C1 segment of cervical spinal cord (tissue), 14 donors: Measurements from ENCODE around the gene IFT122.
A peak's percentile ranks its signal among the peaks of the same experiment; 100 is the strongest.

Experiments used
- DNase-seq, 14 donors: peaks; one replicate each; lab custom pipeline; 2025; lab: John Stamatoyannopoulos, UW

Gene IFT122

DNA sequence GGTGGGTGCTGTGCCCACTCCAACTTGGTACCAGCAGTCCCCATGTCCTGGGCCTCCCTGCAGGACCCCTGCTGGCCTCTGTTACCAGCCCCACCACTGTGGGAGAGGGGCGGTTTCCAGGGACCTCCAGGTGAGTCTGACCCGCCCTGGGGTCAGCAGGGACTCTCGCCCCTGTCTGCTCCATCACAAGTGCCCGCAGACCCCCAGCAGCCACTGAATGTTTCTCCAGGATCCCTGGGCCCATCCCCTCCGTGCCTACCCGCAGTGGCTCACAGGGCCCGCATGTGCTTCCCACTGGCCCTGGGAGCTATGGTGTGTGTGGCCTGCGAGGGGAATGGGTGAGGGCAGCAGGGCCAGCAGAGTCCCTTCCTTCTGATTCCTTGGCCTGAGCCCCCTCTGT, 78.6 kb downstream of the IFT122 start:
- no peak for DNase-seq

DNA sequence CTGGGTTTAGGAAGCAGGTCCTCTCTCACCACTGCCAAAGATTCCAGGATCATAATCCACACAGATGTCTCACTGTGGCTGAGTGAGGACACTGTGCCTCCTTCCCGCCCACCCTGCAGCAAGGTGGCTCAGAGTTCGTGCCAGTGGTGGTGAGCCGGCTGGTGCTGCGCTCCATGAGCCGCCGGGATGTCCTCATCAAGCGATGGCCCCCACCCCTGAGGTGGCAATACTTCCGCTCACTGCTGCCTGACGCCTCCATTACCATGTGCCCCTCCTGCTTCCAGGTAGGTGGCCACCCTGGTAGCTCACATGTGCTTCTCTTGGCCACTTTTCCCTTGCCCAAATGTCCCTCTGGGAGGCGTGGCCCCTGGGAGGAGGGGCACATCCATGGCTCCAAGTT, 79.4 kb downstream of the IFT122 start:
- DNase-seq = no peak

DNA sequence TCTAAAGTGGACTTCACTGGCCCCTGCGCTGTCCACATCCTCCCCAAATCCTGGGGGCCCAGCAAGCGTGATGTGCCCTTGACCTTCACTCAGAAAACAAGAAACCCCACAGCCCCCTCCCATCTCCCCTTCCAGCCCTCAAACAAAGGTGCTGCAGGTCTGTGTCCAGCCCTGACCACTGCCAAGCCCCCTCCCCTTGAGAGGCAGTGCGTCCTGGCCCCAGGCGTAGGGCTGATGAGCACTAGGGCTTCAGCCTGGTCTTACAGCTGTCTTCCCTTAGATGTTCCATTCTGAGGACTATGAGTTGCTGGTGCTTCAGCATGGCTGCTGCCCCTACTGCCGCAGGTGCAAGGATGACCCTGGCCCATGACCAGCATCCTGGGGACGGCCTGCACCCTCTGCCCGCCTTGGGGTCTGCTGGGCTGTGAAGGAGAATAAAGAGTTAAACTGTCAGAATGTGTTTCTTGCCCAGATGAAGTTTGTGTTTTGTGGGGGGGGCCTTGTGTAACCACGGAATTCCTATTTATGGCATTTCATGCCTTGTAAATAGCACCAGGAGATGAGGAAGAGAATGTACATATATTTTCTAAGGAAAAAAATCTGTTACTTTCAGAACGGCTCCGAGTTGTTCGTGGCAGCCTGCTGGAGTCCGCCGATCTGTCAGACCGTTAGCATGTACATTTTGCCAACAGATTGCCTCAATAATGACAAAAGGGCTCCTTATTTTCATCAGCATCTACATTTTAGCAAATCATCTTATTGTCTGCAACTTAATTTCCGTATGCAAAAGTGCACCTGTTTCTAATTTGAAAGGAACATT, 80.1 kb downstream of the IFT122 start:
- no peak for DNase-seq

DNA sequence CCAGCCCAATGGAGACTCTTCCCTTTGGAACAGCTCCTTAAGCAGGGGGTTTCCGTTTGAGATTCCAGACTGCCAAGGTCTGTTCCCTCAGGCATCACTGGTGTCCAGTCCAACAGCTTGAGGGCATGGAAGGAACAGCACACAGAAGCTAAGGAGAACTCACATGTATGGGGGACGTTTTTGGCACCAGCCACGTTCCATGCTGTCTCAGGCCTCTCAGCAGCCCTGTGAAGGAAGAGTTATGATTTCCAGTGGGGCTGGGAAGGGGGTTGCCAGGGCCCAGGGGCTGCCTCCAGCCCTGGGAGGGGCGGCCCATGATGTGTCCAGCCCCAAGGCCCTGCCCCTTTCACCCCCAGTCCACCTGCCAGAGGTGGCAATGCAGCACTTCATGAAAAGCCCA, 80.9 kb downstream of the IFT122 start:
- DNase-seq = no peak

DNA sequence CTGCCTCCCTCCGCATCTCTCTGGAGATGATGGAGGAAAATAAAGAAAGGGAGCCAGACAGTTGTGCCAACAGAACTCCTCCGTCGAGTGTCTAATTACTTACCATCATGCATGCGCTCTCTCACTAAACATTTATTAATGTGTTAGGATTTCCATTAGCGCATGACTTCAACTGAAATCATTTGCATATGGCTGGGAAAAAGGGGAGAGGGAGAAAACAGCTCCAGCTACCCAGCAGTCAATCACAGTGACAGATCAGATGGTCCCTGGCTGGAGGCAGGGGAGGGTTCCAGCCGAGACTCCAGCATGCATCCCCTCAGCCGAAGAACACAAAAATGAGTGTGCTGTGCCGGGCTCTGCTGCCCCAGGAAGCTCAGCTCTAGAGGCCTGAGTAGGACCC, 81.6 kb downstream of the IFT122 start:
- no peak for DNase-seq

DNA sequence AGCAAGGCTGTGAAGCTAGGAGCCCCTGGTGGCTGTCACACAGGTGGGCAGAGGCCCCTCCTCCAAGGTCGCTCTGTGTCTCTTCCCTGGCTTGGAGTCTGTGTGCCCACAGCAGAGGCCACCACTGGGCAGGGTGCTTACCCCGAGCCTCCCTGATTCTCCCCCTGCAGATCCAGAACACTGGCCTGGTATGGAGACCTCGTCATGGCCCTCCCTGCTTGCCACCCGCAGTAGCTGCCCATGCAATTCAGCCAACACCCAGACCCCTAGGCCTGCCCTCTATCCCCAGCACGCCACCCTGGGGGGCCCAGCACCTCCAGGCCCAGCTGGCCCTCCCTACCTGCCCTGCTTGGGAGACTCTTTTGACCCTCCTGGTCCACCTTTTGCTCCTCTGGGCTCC, 82.9 kb downstream of the IFT122 start:
- DNase-seq = no peak

DNA sequence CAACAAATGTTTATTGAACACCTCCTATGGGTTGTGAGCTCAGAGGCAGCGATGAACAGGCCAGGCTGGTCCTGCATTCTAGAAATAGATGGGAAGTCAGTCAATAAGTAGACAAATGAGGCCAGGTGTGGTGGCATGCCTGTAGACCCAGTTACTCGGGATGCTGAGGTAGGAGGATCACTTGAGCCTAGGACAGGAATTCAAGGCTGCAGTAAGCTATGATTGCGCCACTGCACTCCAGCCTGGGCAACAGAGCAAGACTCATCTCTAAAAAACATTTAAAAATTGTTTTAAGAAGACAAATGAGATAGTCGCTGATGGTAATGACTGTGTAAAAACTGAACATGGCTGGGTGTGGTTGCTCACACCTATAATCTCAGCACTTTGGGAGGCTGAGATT, 84.1 kb downstream of the IFT122 start:
- no peak for DNase-seq

DNA sequence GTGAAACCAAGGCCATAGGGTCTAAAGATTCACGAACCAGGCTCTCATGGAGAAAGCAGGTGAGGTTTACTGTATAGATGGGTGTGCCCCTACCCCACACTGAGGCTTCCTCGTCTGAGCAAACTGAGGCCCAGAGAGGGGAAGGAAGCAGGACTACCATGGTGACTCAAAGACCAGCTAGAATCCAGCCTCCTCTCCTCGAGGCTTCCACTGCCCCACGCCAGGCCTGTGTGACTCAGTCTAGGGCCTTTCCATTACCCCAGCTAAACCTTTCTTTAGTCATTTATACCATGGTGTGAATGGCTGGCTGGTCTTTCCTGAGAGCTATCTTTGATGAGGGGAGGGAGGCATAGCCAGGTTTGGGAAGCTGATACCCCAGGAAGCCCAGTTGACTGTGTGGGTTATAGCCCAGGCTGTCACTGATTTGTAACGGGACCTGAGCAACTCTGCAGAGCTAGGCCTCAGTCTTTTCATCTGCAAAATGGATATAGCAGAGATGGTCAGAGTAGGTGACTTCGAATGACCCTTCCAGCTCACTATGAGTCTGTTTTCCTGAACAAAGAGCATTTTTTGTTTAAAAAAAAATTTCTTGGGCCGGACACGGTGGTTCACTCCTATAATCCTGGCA, 85.4 kb downstream of the IFT122 start:
- no peak for DNase-seq

DNA sequence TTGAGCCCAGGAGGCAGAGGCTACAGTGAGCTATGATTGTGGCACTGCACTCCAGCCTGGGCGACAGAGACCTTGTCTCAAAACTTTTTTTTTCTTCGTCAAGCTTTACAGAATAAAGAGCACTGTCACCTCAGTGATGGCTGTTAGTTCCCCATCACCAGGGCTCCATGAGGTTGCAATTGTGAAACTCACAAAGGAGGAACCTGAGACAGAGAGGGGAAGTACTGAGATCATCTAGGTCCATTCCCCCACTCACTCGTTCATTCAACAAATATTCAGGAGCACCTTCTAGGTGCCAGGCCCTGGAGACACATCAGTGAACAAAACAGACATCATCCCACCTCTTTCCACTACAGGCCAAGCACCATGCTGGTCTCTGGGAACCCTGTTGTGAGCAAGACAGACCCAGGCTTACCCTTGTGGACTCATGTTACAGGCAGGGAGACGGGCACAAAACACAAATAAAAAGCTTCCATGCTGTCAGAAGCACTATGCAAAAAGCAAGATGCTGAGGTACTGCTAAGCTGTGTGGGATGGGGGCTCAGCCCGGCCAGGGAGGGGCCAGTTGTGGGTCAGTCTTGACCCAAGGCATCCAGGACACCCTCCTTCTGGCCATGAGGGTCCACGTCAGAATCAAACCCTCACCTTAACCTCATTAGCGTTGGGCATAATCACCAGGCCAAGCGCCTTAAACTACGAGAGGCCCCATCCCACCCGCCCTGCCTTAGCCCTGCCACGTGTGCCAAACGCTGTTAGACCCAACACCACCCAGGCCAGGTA, 86.3 kb downstream of the IFT122 start:
- peak in 3 of 14 donors; percentile 8 to 11 (median 10) for DNase-seq

DNA sequence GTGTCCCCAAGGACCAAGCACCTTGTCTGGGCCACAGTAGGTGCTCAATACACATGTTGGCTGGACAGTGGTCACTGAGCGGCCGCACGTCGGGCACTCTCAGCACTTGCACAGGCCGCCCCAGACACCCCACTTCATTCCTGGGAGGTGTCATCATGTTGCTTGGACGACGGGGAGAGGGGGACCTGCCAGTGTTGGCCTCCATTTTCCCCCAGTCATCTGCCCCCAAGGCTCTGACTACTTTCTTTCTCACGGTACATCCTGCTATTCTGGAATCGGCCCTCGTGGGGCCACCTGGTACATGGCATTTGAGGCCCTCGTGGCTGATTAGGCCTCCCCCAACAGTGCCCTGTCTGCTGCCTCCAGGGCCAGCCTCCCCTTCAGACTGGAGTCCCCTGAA, 87.2 kb downstream of the IFT122 start:
- no peak for DNase-seq

DNA sequence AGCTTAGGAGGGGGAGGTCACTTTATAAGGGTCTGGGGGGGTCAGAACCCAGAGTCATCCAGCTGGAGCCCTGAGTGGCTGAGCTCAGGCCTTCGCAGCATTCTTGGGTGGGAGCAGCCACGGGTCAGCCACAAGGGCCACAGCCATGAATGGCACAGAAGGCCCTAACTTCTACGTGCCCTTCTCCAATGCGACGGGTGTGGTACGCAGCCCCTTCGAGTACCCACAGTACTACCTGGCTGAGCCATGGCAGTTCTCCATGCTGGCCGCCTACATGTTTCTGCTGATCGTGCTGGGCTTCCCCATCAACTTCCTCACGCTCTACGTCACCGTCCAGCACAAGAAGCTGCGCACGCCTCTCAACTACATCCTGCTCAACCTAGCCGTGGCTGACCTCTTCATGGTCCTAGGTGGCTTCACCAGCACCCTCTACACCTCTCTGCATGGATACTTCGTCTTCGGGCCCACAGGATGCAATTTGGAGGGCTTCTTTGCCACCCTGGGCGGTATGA, 88.6 kb downstream of the IFT122 start, which contains the start of gene RHO:
TSS of gene RHO (plus strand) at position 51 of the 512 bp plus-strand sequence. CDS start at position 146, 95 bp downstream.
- no peak for DNase-seq

DNA sequence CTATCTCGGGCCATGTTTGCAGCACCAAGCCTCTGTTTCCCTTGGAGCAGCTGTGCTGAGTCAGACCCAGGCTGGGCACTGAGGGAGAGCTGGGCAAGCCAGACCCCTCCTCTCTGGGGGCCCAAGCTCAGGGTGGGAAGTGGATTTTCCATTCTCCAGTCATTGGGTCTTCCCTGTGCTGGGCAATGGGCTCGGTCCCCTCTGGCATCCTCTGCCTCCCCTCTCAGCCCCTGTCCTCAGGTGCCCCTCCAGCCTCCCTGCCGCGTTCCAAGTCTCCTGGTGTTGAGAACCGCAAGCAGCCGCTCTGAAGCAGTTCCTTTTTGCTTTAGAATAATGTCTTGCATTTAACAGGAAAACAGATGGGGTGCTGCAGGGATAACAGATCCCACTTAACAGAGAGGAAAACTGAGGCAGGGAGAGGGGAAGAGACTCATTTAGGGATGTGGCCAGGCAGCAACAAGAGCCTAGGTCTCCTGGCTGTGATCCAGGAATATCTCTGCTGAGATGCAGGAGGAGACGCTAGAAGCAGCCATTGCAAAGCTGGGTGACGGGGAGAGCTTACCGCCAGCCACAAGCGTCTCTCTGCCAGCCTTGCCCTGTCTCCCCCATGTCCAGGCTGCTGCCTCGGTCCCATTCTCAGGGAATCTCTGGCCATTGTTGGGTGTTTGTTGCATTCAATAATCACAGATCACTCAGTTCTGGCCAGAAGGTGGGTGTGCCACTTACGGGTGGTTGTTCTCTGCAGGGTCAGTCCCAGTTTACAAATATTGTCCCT, 89.6 kb downstream of the IFT122 start:
- DNase-seq = no peak

DNA sequence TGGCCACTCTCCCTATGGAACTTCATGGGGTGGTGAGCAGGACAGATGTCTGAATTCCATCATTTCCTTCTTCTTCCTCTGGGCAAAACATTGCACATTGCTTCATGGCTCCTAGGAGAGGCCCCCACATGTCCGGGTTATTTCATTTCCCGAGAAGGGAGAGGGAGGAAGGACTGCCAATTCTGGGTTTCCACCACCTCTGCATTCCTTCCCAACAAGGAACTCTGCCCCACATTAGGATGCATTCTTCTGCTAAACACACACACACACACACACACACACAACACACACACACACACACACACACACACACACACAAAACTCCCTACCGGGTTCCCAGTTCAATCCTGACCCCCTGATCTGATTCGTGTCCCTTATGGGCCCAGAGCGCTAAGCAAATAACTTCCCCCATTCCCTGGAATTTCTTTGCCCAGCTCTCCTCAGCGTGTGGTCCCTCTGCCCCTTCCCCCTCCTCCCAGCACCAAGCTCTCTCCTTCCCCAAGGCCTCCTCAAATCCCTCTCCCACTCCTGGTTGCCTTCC, 90.3 kb downstream of the IFT122 start:
- DNase-seq = no peak

DNA sequence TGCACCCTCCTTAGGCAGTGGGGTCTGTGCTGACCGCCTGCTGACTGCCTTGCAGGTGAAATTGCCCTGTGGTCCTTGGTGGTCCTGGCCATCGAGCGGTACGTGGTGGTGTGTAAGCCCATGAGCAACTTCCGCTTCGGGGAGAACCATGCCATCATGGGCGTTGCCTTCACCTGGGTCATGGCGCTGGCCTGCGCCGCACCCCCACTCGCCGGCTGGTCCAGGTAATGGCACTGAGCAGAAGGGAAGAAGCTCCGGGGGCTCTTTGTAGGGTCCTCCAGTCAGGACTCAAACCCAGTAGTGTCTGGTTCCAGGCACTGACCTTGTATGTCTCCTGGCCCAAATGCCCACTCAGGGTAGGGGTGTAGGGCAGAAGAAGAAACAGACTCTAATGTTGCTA, 90.8 kb downstream of the IFT122 start:
- DNase-seq = no peak

DNA sequence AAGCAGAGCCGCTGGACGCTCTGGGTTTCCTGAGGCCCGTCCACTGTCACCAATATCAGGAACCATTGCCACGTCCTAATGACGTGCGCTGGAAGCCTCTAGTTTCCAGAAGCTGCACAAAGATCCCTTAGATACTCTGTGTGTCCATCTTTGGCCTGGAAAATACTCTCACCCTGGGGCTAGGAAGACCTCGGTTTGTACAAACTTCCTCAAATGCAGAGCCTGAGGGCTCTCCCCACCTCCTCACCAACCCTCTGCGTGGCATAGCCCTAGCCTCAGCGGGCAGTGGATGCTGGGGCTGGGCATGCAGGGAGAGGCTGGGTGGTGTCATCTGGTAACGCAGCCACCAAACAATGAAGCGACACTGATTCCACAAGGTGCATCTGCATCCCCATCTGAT, 91.7 kb downstream of the IFT122 start:
- no peak for DNase-seq

DNA sequence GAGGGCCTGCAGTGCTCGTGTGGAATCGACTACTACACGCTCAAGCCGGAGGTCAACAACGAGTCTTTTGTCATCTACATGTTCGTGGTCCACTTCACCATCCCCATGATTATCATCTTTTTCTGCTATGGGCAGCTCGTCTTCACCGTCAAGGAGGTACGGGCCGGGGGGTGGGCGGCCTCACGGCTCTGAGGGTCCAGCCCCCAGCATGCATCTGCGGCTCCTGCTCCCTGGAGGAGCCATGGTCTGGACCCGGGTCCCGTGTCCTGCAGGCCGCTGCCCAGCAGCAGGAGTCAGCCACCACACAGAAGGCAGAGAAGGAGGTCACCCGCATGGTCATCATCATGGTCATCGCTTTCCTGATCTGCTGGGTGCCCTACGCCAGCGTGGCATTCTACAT, 92.2 kb downstream of the IFT122 start:
- no peak for DNase-seq

DNA sequence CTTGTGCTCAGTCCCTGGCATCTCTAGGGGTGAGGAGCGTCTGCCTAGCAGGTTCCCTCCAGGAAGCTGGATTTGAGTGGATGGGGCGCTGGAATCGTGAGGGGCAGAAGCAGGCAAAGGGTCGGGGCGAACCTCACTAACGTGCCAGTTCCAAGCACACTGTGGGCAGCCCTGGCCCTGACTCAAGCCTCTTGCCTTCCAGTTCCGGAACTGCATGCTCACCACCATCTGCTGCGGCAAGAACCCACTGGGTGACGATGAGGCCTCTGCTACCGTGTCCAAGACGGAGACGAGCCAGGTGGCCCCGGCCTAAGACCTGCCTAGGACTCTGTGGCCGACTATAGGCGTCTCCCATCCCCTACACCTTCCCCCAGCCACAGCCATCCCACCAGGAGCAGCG, 93.4 kb downstream of the IFT122 start:
- no peak for DNase-seq

DNA sequence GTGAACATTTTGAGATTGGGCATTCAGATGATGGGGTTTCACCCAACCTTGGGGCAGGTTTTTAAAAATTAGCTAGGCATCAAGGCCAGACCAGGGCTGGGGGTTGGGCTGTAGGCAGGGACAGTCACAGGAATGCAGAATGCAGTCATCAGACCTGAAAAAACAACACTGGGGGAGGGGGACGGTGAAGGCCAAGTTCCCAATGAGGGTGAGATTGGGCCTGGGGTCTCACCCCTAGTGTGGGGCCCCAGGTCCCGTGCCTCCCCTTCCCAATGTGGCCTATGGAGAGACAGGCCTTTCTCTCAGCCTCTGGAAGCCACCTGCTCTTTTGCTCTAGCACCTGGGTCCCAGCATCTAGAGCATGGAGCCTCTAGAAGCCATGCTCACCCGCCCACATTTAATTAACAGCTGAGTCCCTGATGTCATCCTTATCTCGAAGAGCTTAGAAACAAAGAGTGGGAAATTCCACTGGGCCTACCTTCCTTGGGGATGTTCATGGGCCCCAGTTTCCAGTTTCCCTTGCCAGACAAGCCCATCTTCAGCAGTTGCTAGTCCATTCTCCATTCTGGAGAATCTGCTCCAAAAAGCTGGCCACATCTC, 94.5 kb downstream of the IFT122 start:
- DNase-seq = no peak

DNA sequence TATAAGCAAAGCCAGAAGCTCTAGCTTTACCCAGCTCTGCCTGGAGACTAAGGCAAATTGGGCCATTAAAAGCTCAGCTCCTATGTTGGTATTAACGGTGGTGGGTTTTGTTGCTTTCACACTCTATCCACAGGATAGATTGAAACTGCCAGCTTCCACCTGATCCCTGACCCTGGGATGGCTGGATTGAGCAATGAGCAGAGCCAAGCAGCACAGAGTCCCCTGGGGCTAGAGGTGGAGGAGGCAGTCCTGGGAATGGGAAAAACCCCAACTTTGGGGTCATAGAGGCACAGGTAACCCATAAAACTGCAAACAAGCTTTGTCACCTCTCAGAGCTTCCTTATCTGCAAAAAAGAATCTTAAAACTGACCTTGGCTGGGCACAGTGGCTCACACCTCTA, 95.1 kb downstream of the IFT122 start:
- no peak for DNase-seq

DNA sequence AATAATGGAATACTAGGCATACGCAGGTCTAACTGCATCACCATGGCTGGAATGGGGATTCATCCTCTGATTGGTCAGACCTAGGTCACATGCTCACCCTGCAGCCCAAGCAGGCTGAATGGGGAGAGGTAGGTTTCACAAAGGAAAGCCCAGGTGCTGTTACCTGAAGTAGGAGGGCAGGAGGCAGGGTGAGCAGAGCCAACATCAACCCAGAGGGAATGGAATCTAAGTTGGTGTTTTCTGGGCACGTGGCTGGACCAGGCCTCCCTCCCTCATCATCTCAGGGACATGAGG, 96.3 kb downstream of the IFT122 start:
- DNase-seq = no peak

DNA sequence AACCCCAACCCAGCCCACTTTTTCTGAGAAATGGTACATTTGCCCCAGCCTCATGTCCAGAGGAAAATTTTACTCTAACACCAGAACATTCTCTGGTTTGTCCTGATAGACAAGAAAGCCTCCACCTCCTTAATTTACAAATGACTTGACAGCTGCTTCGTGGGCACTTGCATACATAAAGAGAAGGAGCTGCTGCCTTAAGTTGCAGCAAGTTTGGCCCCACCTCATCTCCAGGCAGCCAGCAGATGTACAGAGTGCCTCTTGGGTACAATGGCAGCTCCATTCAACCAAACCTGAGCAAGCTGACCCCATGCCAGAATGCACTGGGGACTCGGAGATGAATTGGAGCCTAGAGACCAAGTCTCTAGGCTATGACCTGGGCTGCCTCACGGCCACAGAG, 96.8 kb downstream of the IFT122 start:
- DNase-seq = no peak
